RWPE2 (cell line): ENCODE measurements around the gene SPATA21.

ENCODE experiments used
- ATAC-seq: fragments of 200-7000 bp; cut with Tn5 transposase; 3 replicates; pipeline ENCODE4 v1.9.1; 2021; ENCODE audit warnings: low read depth
- DNase-seq: peaks from one replicate; pipeline ENCODE4 v3.0.0-alpha.2; 2020; ENCODE audit warnings: low spot score
- H3K27ac ChIP-seq: fragments of 450-650 bp; 2 replicates; pipeline ENCODE4 v1.5.1; 2017; ENCODE audit warnings: mild to moderate bottlenecking; ENCODE audit not compliant: poor library complexity, severe bottlenecking
- H3K27me3 ChIP-seq: fragments of 250-450 bp; sonication (Bioruptor Pico); 2 replicates; pipeline ENCODE4 v1.5.1; 2021; ENCODE audit warnings: mild to moderate bottlenecking, moderate library complexity; ENCODE audit not compliant: insufficient read depth, poor library complexity, severe bottlenecking
- H3K36me3 ChIP-seq: fragments of 250-450 bp; sonication (Bioruptor Pico); 2 replicates; pipeline ENCODE4 v1.5.1; 2020; ENCODE audit warnings: low read depth, mild to moderate bottlenecking, moderate library complexity
- H3K4me1 ChIP-seq: fragments of 250-450 bp; sonication (Bioruptor Pico); 2 replicates; pipeline ENCODE4 v1.5.1; 2021; ENCODE audit warnings: mild to moderate bottlenecking, moderate library complexity; ENCODE audit not compliant: insufficient read depth, poor library complexity, severe bottlenecking
- H3K4me3 ChIP-seq: fragments of 250-450 bp; sonication (Bioruptor Pico); 2 replicates; pipeline ENCODE4 v1.5.1; 2021; ENCODE audit warnings: mild to moderate bottlenecking, moderate library complexity; ENCODE audit not compliant: severe bottlenecking
- H3K9me3 ChIP-seq: fragments of 250-450 bp; sonication (Bioruptor Pico); 2 replicates; pipeline ENCODE4 v1.5.1; 2021; ENCODE audit warnings: mild to moderate bottlenecking, moderate library complexity; ENCODE audit not compliant: severe bottlenecking
- CTCF ChIP-seq: fragments of 450-650 bp; IDR thresholded peaks from one replicate; pipeline ENCODE4 v1.5.1; 2017; ENCODE audit warnings: mild to moderate bottlenecking, moderate library complexity; ENCODE audit not compliant: poor library complexity, severe bottlenecking

The SPATA21 gene

GRCh38 chr1:16393570-16394521 lies 43.4 kb downstream of the SPATA21 start:
- ATAC-seq, result no peak
- no peak overlapping the region for H3K27ac ChIP-seq
- H3K4me1 ChIP-seq, result peaks cover 4% of the 10 kb centered on the region

GRCh38 chr1:16392740-16393569 lies 44.3 kb downstream of the SPATA21 start:
- Histone ChIP-seq H3K4me1 (peaks cover 8% of the 10 kb centered on the region), H3K36me3 (peaks cover 31% of the 10 kb centered on the region), H3K27ac (no peak overlapping the region), H3K4me3 (no peak overlapping the region), H3K9me3 (no peaks in the 10 kb centered on the region), H3K27me3 (no peaks in the 10 kb centered on the region)
- TF ChIP-seq CTCF, result no peak
- no peak for ATAC-seq
- no peak for DNase-seq

More at GRCh38 chr1:16393570-16394521, 43.4 kb downstream of the SPATA21 start:
- no peaks in the 10 kb centered on the region for H3K27me3 ChIP-seq
- TF ChIP-seq CTCF, result no peak
- H3K9me3 ChIP-seq, result no peaks in the 10 kb centered on the region
- H3K4me3 ChIP-seq, result no peak overlapping the region
- DNase-seq, result no peak
- peaks cover 35% of the 10 kb centered on the region for H3K36me3 ChIP-seq

GRCh38 chr1:16391411-16391810 lies 45.8 kb downstream of the SPATA21 start:
- no peak for TF ChIP-seq CTCF
- H3K27me3 ChIP-seq, result no peaks in the 10 kb centered on the region
- H3K4me1 ChIP-seq, result peaks cover 19% of the 10 kb centered on the region
- no peak for DNase-seq
- no peak overlapping the region for H3K4me3 ChIP-seq
- no peak for ATAC-seq
- peaks cover 26% of the 10 kb centered on the region for H3K36me3 ChIP-seq
- no peak overlapping the region for H3K27ac ChIP-seq
- H3K9me3 ChIP-seq, result no peaks in the 10 kb centered on the region

- Histone ChIP-seq H3K4me3 (no peak overlapping the region), H3K27me3 (no peaks in the 10 kb centered on the region), H3K9me3 (no peaks in the 10 kb centered on the region), H3K27ac (no peak overlapping the region), H3K4me1 (peaks cover 25% of the 10 kb centered on the region), H3K36me3 (no peaks in the 10 kb centered on the region; the same call in 1 of the 2 replicates)
- no peak for TF ChIP-seq CTCF
- ATAC-seq (no peak), DNase-seq (no peak)
These were observed 49.7 kb downstream of the SPATA21 start for GRCh38 chr1:16387201-16388188.
